ENCODE results near the gene FCGR3A. TPM values are rescaled to one million over a fixed set of nuclear protein-coding genes. Genes with fewer than 3 reads are reported as not detected.
A peak's percentile ranks its signal among the peaks of the same experiment; 100 is the strongest.

The FCGR3A gene
- total and polyA plus RNA-seq, 2 experiments from 2014 or later: not detected

- Mint-ChIP-seq H3K27ac (no peak overlapping the region; the same call in none of the 2 replicates), H3K27me3 (ENCODE audit: insufficient read depth, low read depth, poor library complexity) (peaks cover 9% of the 10 kb centered on the region), H3K4me1 (peaks cover 23% of the 10 kb centered on the region), H3K4me3 (peak overlapping the region; percentile 38; the same call in 2 of the 3 replicates), H3K36me3 (ENCODE audit: low read depth) (no peaks in the 10 kb centered on the region), H3K9me3 (no peaks in the 10 kb centered on the region)
- Histone ChIP-seq H2AFZ (peak overlapping the region; percentile 58), H3K4me3 (no peak overlapping the region), H3K4me1 (ENCODE audit: insufficient read depth) (peaks cover 4% of the 10 kb centered on the region; the same call in 1 of the 2 replicates), H4K20me1 (replicated peaks; ENCODE audit: insufficient read depth) (no peaks in the 10 kb centered on the region), H3K27ac (ENCODE audit: low read depth) (no peak overlapping the region), H3K27me3 (ENCODE audit: insufficient read depth) (no peaks in the 10 kb centered on the region), H3K79me2 (replicated peaks; ENCODE audit: insufficient read depth) (no peaks in the 10 kb centered on the region), H3K9me2 (ENCODE audit: insufficient read depth) (no peaks in the 10 kb centered on the region), H3K4me2 (peak overlapping the region; percentile 36; the same call in 1 of the 2 replicates), H3K36me3 (ENCODE audit: insufficient read depth) (no peaks in the 10 kb centered on the region), H3F3A (replicated peaks; ENCODE audit: low read depth) (no peaks in the 10 kb centered on the region)
- peak; percentile 72 for ATAC-seq
- peak; percentile 35 for DNase-seq (ENCODE audit: low spot score)
- TF ChIP-seq JUNB (IDR thresholded peaks at IDR 0.05; ENCODE audit: unreplicated experiment): no peak
- no peak for TF ChIP-seq CTCF (conservative IDR thresholded peaks at IDR 0.05; ENCODE audit: low read depth in 2 of 2)
- TF ChIP-seq ZNF462 (CRISPR knock-in tag; IDR thresholded peaks at IDR 0.05): no peak
- no peak for TF ChIP-seq EZH2 (IDR thresholded peaks at IDR 0.05; ENCODE audit: low read depth, unreplicated experiment)
- TF ChIP-seq, protein P1, sequence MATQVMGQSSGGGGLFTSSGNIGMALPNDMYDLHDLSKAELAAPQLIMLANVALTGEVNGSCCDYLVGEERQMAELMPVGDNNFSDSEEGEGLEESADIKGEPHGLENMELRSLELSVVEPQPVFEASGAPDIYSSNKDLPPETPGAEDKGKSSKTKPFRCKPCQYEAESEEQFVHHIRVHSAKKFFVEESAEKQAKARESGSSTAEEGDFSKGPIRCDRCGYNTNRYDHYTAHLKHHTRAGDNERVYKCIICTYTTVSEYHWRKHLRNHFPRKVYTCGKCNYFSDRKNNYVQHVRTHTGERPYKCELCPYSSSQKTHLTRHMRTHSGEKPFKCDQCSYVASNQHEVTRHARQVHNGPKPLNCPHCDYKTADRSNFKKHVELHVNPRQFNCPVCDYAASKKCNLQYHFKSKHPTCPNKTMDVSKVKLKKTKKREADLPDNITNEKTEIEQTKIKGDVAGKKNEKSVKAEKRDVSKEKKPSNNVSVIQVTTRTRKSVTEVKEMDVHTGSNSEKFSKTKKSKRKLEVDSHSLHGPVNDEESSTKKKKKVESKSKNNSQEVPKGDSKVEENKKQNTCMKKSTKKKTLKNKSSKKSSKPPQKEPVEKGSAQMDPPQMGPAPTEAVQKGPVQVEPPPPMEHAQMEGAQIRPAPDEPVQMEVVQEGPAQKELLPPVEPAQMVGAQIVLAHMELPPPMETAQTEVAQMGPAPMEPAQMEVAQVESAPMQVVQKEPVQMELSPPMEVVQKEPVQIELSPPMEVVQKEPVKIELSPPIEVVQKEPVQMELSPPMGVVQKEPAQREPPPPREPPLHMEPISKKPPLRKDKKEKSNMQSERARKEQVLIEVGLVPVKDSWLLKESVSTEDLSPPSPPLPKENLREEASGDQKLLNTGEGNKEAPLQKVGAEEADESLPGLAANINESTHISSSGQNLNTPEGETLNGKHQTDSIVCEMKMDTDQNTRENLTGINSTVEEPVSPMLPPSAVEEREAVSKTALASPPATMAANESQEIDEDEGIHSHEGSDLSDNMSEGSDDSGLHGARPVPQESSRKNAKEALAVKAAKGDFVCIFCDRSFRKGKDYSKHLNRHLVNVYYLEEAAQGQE (IDR thresholded peaks at IDR 0.05; ENCODE audit: unreplicated experiment): no peak
- no peak for TF ChIP-seq CREB1 (CRISPR knock-in tag; IDR thresholded peaks at IDR 0.05; ENCODE audit: low read depth)
- no peak for TF ChIP-seq ZNF331 (CRISPR knock-in tag; IDR thresholded peaks at IDR 0.05; ENCODE audit: low read depth)
- TF ChIP-seq NANOG (IDR thresholded peaks at IDR 0.05; ENCODE audit: borderline replicate concordance): no peak
- no peak for TF ChIP-seq STAT1 (IDR thresholded peaks at IDR 0.05; ENCODE audit: unreplicated experiment)
Measured at GRCh38 chr1:161506336-161507223, 43.0 kb downstream of the FCGR3A start.

Measured in GM23338 (cell line).